Measurements from ENCODE around the gene FAM53B.

Gene FAM53B

DNA sequence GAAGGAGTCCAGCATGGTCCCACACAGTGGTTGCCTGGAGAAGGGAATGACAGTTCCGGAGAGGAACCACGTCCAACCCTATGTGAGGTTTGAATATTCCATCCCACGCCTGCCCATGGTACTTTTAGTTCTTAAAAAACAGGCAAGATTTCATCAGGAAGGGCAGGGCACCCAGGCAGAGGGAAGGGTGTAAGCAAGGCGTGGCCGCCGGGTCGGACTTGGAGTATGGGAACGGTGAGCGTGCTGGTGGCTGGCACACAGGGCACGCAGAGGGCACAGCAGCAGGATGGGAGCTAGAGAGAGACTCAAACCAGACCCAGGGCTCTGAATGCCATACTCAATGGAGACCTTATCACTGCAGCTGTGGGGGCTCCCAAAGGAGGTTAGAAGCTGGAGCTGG, 34.3 kb downstream of the FAM53B start:
- DNase-seq (ENCODE audit: low read depth in 1 of 2, low spot score in 1 of 2) = no peak

DNA sequence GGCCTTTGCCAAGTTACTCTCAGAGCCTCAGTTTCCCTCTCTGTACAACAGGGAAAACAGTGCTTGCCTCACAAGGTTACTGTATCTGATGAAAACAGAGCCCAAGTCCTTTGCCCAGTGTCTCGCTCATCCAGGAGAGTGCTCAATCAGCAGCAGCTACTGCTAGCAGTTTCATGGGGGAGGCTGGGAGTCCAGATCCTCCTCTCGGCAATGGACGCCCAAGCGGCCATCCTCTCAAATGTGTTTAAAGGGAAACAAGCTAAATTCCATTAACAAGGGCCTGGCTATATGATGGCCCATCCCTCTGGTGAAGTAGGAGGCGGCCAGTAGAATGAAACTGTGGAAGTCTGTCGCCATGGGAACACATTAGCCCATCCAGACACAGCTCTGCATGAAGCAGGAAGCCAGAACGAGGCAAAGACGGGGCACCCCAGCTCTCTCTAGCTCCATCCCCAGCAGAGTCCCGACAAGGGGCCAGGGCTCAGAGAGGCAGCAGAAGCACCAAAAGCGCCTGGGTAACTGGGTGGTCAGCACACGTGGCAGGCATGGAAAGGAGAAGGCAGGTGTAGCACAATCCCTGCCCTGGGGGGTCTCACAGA, 35.2 kb downstream of the FAM53B start:
- DNase-seq (ENCODE audit: low read depth in 1 of 2, low spot score in 1 of 2) = no peak

DNA sequence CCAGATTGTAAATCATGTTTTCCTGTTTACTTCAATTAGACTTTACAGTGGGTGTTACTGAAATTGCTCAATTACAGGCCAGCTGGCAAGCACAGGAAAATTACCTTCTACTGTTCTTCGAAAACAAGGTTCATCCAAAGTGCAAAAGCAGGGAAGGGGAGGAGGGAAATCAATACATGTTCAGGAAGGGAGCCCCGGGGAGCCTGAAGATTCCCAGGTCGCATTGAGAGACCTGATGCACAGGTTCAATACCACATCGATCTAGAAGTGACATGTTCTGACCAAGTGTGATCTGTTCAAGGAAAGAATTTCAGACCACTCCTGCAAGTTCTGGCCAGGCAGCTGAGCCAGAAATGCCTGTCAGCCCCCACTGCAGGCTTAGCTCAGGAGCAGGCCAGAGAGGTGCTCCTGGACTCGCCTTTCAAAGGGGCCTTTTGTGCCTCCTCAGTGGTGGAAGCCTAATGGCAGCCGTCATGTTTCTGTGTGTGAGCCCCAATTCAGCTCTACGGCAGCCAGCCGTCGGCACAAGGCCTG, 35.9 kb downstream of the FAM53B start:
- no peak for DNase-seq (ENCODE audit: low read depth in 1 of 2, low spot score in 1 of 2)

DNA sequence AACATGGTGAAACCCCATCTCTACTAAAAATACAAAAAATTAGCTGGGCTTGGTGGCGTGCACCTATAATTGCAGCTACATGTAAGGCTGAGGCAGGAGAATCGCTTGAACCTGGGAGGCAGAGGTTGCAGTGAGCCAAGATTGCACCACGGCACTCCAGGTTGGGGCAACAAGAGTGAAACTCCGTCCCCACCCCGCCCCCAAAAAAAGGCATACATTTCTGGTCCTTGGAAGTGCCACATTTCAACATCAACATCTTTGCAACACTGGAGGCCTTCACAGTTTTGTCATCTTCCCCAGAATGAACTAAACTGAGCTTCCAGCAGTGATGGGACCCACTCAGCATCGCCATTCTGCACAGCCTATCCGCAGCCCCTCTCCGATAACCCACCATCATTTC, 36.6 kb downstream of the FAM53B start:
- no peak for DNase-seq (ENCODE audit: low read depth in 1 of 2, low spot score in 1 of 2)

- DNase-seq (ENCODE audit: low read depth in 1 of 2, low spot score in 1 of 2) = no peak
Observed at GRCh38 chr10:124707144-124707467, 37.1 kb downstream of the FAM53B start.

GRCh38 chr10:124706462-124707143, 37.6 kb downstream of the FAM53B start:
- no peak for DNase-seq (ENCODE audit: low read depth in 1 of 2, low spot score in 1 of 2)

GRCh38 chr10:124705817-124706461, 38.2 kb downstream of the FAM53B start:
- no peak for DNase-seq (ENCODE audit: low read depth in 1 of 2, low spot score in 1 of 2)

GRCh38 chr10:124705381-124705740, 38.8 kb downstream of the FAM53B start:
- DNase-seq (ENCODE audit: low read depth in 1 of 2, low spot score in 1 of 2) = no peak

- DNase-seq (ENCODE audit: low read depth in 1 of 2, low spot score in 1 of 2) = no peak
Observed at GRCh38 chr10:124704428-124705380, 39.5 kb downstream of the FAM53B start.

DNA sequence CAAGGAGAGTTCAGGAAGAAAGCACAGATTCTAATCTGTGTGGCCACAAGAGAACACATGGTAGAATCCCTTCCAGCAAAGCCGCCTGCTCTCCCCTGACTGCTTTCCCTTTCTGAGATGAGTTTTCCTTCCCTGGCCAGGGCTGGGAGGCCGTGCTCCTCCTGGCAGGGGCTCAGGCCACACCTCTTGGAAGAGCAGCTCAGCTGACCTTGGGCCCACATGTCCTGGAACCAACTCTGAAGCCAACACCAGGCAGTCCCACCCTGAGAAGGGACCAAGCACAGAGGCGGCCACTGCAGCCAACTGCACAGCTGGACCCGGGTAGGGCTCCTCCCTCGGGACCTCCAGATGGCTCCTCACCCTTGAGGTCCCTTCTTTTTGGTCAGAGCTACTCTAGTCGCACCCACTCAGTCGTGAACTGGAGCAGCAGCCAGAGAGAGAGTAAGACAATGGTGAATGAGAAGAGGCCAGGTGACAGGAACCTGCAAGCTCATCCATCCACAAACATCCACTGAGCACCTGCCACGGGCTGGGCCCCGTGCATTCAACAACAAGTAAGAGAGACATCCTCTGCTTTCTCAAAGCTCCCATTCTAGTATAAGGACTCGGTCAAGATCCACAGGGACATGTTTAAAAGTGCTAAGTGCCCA, 40.3 kb downstream of the FAM53B start:
- no peak for DNase-seq (ENCODE audit: low read depth in 1 of 2, low spot score in 1 of 2)

- DNase-seq (ENCODE audit: low read depth in 1 of 2, low spot score in 1 of 2) = no peak
Observed at GRCh38 chr10:124703372-124703771, 40.8 kb downstream of the FAM53B start.

DNA sequence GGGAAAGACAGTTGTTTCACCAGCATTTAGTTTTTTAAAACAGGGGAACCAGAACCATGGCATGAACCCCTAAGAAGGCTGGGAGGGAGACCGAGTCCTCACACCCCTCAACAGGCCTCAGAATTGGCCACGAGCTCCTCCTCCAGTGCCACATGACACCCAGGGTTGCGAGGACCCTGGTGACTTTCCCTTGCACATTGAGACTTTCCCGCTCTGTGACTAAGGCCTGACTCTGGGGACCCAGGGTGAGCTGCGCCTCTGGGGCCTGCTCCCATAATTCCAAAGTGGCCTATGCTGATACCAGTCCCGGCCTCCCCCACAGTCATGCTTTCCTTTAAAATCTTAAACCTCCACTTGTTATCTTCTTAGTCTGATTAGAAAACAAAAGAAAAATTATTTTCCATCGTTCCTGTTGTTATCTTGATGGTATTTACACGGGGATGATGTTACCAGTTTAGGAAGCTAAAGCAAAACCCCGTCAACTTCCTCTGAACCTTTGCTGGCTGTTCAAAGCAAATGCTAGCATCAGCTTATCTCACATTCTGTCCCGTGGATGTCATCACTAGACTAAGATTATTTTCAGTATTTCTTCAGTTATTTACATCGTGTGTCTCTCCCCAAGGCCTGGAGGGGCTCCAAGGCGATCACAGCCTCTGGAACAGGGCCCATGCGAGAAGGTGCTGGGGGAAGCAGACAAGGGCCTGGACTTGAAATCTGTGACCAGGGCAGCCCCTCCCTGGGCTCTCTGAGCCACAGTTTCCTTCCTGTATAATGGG, 42.1 kb downstream of the FAM53B start:
- no peak for DNase-seq (ENCODE audit: low read depth in 1 of 2, low spot score in 1 of 2)

DNA sequence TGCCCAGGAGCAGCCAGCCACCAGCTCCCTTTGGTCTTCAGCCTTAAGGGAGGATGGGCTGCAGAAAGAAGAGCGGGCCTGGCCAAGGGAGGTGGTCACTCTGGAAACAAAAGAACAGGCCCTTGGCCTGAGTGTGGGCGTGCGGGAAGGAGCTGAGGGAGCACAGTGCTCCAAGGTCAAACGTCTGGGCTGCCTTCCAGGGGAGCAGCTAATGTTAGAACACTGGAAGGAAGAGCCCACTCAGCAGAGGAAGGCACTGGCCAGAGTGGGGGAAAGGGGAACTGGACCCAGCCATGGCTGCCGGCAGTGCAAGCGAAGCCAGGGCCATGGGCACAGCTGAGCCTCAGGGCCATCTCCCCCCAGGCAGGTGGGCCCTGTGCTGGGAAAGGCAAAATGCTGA, 42.7 kb downstream of the FAM53B start:
- no peak for DNase-seq (ENCODE audit: low read depth in 1 of 2, low spot score in 1 of 2)

- no peak for DNase-seq (ENCODE audit: low read depth in 1 of 2, low spot score in 1 of 2)
Observed at GRCh38 chr10:124701038-124701365, 43.2 kb downstream of the FAM53B start.

DNA sequence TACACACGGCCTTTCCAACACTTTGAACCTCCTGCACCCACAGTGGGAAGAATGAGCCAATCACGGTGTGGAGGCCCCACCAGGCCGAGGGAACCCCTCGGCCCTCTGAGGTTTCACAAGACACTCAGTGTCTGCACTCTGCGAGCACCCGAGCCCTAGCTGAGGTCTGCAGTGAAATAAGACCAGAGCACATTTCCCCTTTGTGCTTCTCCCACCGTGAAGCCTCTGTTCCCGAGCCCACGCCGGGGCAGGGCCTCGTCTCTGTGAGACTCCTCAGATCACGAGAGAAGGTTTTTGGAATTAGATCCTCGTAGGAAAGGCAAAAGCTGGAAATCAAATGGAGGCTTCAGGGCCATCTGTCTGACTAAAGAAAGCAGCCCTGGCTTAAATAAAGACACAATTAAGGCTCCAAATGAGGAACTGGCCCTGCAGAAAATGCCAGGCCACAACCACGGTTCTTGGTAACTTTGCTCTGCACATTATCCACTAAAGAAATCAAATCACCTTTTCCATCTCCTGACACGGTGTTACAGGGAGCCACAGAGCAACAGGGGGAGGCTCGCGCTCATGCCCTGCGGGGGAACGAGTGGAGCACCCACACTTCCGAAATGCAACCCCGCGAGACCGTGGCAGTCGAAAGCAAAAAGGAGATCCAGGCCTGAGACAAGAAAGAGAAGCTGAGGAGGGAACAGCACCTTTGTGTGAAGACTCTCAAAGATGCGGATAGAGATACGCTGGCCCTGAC, 43.7 kb downstream of the FAM53B start:
- DNase-seq (ENCODE audit: low read depth in 1 of 2, low spot score in 1 of 2) = no peak

DNA sequence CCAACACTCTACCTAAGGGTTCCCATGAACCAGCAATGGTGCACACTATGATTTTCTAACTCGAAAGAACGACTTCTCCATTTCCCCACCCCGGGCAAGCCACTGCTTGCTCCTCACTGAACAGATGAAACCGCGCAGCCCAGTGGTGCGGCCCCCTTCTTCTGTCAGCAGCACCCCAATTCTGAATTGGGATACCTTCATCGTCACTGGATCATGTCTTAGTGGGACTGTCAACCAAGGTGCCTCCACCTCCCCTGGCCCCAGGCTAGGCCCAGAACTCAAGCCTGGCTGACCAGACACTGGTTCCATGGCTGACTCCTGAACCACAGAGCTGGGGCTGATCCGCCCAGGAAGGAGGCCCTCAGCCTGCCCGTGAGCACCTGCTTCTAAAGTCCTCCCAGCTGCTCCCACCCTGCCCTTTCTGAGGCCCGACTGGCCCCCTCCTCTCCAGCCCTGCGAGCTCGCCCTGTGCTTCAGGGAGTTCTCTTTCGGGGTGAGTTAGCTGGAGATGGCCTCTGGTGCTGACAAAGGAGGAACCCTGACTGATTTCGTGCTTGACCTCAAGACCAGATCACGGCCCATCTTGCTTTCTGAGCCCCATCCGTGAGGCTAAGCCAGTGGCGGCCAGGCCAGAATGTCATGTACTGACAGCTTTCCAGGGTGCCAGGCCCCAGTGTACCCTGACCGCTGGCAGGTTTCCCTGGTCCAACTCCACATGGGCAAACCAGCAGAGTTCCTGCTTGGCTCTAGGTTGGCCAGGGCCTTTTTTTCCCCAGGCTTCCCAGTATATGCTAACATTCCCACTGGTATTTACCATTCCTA, 44.5 kb downstream of the FAM53B start:
- DNase-seq (ENCODE audit: low read depth in 1 of 2, low spot score in 1 of 2) = no peak

- no peak for DNase-seq (ENCODE audit: low read depth in 1 of 2, low spot score in 1 of 2)
Observed at GRCh38 chr10:124698545-124699469, 45.4 kb downstream of the FAM53B start.

Measured in stimulated activated CD4-positive, alpha-beta T cell treated with anti-CD3 and anti-CD28 coated beads, Interleukin-15, amount 100 ng/mL, for 1 hour (primary cell).